Measurements from ENCODE around the gene COLEC12.
"Not testable (repeated sequence)": the region's sequence is repeated elsewhere in the genome, so short reads cannot be mapped to it uniquely, and the experiment has no call there.

Gene COLEC12

GRCh38 chr18:419541-420175 is 80.8 kb downstream of the COLEC12 start:
- Histone ChIP-seq H3K9me3 (ENCODE audit: low read length) (no peaks in the 10 kb centered on the region), H2AFZ (ENCODE audit: low read depth, low read length) (no peak overlapping the region), H3K4me1 (ENCODE audit: insufficient read depth, low read length) (no peaks in the 10 kb centered on the region), H3K4me3 (ENCODE audit: low read length) (no peak overlapping the region), H3K36me3 (ENCODE audit: insufficient read depth, low read length) (no peaks in the 10 kb centered on the region), H3K27me3 (ENCODE audit: insufficient read depth, low read length) (no peaks in the 10 kb centered on the region)

GRCh38 chr18:417495-417894 is 83.0 kb downstream of the COLEC12 start:
- H3K27me3 ChIP-seq (ENCODE audit: insufficient read depth, low read length): no peaks in the 10 kb centered on the region
- no peaks in the 10 kb centered on the region for H3K9me3 ChIP-seq (ENCODE audit: low read length)
- H3K4me3 ChIP-seq (ENCODE audit: low read length): no peak overlapping the region
- H3K36me3 ChIP-seq (ENCODE audit: insufficient read depth, low read length): no peaks in the 10 kb centered on the region
- no peaks in the 10 kb centered on the region for H3K4me1 ChIP-seq (ENCODE audit: insufficient read depth, low read length)
- no peak overlapping the region for H2AFZ ChIP-seq (ENCODE audit: low read depth, low read length)

GRCh38 chr18:416930-417329 is 83.6 kb downstream of the COLEC12 start:
- no peaks in the 10 kb centered on the region for H3K27me3 ChIP-seq (ENCODE audit: insufficient read depth, low read length)
- H3K9me3 ChIP-seq (ENCODE audit: low read length): no peaks in the 10 kb centered on the region
- H2AFZ ChIP-seq (ENCODE audit: low read depth, low read length): no peak overlapping the region
- no peaks in the 10 kb centered on the region for H3K36me3 ChIP-seq (ENCODE audit: insufficient read depth, low read length)
- no peak overlapping the region for H3K4me3 ChIP-seq (ENCODE audit: low read length)
- H3K4me1 ChIP-seq (ENCODE audit: insufficient read depth, low read length): no peaks in the 10 kb centered on the region

GRCh38 chr18:415617-416612 is 84.6 kb downstream of the COLEC12 start:
- Histone ChIP-seq H2AFZ (ENCODE audit: low read depth, low read length) (no peak overlapping the region), H3K27me3 (ENCODE audit: insufficient read depth, low read length) (no peaks in the 10 kb centered on the region), H3K4me1 (ENCODE audit: insufficient read depth, low read length) (no peaks in the 10 kb centered on the region), H3K9me3 (ENCODE audit: low read length) (no peaks in the 10 kb centered on the region), H3K36me3 (ENCODE audit: insufficient read depth, low read length) (no peaks in the 10 kb centered on the region), H3K4me3 (ENCODE audit: low read length) (no peak overlapping the region)

- H3K9me3 ChIP-seq (ENCODE audit: low read length): no peaks in the 10 kb centered on the region
- no peak overlapping the region for H3K4me3 ChIP-seq (ENCODE audit: low read length)
- no peaks in the 10 kb centered on the region for H3K4me1 ChIP-seq (ENCODE audit: insufficient read depth, low read length)
- H2AFZ ChIP-seq (ENCODE audit: low read depth, low read length): no peak overlapping the region
- no peaks in the 10 kb centered on the region for H3K27me3 ChIP-seq (ENCODE audit: insufficient read depth, low read length)
- H3K36me3 ChIP-seq (ENCODE audit: insufficient read depth, low read length): no peaks in the 10 kb centered on the region
Observed at GRCh38 chr18:415047-415446, 85.5 kb downstream of the COLEC12 start.

- Histone ChIP-seq H3K36me3 (ENCODE audit: insufficient read depth, low read length) (no peaks in the 10 kb centered on the region), H3K4me3 (ENCODE audit: low read length) (no peak overlapping the region), H3K9me3 (ENCODE audit: low read length) (no peaks in the 10 kb centered on the region), H3K27me3 (ENCODE audit: insufficient read depth, low read length) (no peaks in the 10 kb centered on the region), H3K4me1 (ENCODE audit: insufficient read depth, low read length) (no peaks in the 10 kb centered on the region), H2AFZ (ENCODE audit: low read depth, low read length) (no peak overlapping the region)
Observed at GRCh38 chr18:413233-413632, 87.3 kb downstream of the COLEC12 start.

- Histone ChIP-seq H3K4me1 (ENCODE audit: insufficient read depth, low read length) (no peaks in the 10 kb centered on the region), H3K36me3 (ENCODE audit: insufficient read depth, low read length) (no peaks in the 10 kb centered on the region), H2AFZ (ENCODE audit: low read depth, low read length) (no peak overlapping the region), H3K4me3 (ENCODE audit: low read length) (no peak overlapping the region), H3K27me3 (ENCODE audit: insufficient read depth, low read length) (no peaks in the 10 kb centered on the region), H3K9me3 (ENCODE audit: low read length) (no peaks in the 10 kb centered on the region)
Observed at GRCh38 chr18:410047-410455, 90.5 kb downstream of the COLEC12 start.

GRCh38 chr18:408367-408766 is 92.1 kb downstream of the COLEC12 start:
- H2AFZ ChIP-seq (ENCODE audit: low read depth, low read length): no peak overlapping the region
- no peaks in the 10 kb centered on the region for H3K9me3 ChIP-seq (ENCODE audit: low read length)
- no peak overlapping the region for H3K4me3 ChIP-seq (ENCODE audit: low read length)
- H3K36me3 ChIP-seq (ENCODE audit: insufficient read depth, low read length): no peaks in the 10 kb centered on the region
- H3K27me3 ChIP-seq (ENCODE audit: insufficient read depth, low read length): no peaks in the 10 kb centered on the region
- H3K4me1 ChIP-seq (ENCODE audit: insufficient read depth, low read length): no peaks in the 10 kb centered on the region

- Histone ChIP-seq H3K27me3 (ENCODE audit: insufficient read depth, low read length) (no peaks in the 10 kb centered on the region), H3K4me3 (ENCODE audit: low read length) (no peak overlapping the region), H2AFZ (ENCODE audit: low read depth, low read length) (no peak overlapping the region), H3K4me1 (ENCODE audit: insufficient read depth, low read length) (no peaks in the 10 kb centered on the region), H3K36me3 (ENCODE audit: insufficient read depth, low read length) (no peaks in the 10 kb centered on the region), H3K9me3 (ENCODE audit: low read length) (no peaks in the 10 kb centered on the region)
Observed at GRCh38 chr18:407626-408224, 92.8 kb downstream of the COLEC12 start.

- Histone ChIP-seq H3K27me3 (ENCODE audit: insufficient read depth, low read length) (no peaks in the 10 kb centered on the region), H3K9me3 (ENCODE audit: low read length) (no peaks in the 10 kb centered on the region), H3K36me3 (ENCODE audit: insufficient read depth, low read length) (no peaks in the 10 kb centered on the region), H3K4me1 (ENCODE audit: insufficient read depth, low read length) (no peaks in the 10 kb centered on the region), H3K4me3 (ENCODE audit: low read length) (no peak overlapping the region), H2AFZ (ENCODE audit: low read depth, low read length) (no peak overlapping the region)
Observed at GRCh38 chr18:407191-407590, 93.3 kb downstream of the COLEC12 start.

- Histone ChIP-seq H3K27me3 (ENCODE audit: insufficient read depth, low read length) (no peaks in the 10 kb centered on the region), H3K4me1 (ENCODE audit: insufficient read depth, low read length) (no peaks in the 10 kb centered on the region), H2AFZ (ENCODE audit: low read depth, low read length) (no peak overlapping the region), H3K9me3 (ENCODE audit: low read length) (no peaks in the 10 kb centered on the region), H3K4me3 (ENCODE audit: low read length) (no peak overlapping the region), H3K36me3 (ENCODE audit: insufficient read depth, low read length) (no peaks in the 10 kb centered on the region)
Observed at GRCh38 chr18:406677-407076, 93.8 kb downstream of the COLEC12 start.

GRCh38 chr18:405006-405405 is 95.5 kb downstream of the COLEC12 start:
- H2AFZ ChIP-seq (ENCODE audit: low read depth, low read length); H3K36me3 ChIP-seq (ENCODE audit: insufficient read depth, low read length); H3K4me1 ChIP-seq (ENCODE audit: insufficient read depth, low read length); H3K27me3 ChIP-seq (ENCODE audit: insufficient read depth, low read length); H3K9me3 ChIP-seq (ENCODE audit: low read length); H3K4me3 ChIP-seq (ENCODE audit: low read length): not testable (repeated sequence)

GRCh38 chr18:404061-404636 is 96.4 kb downstream of the COLEC12 start:
- no peak overlapping the region for H2AFZ ChIP-seq (ENCODE audit: low read depth, low read length)
- H3K4me3 ChIP-seq (ENCODE audit: low read length): no peak overlapping the region
- peaks cover 3% of the 10 kb centered on the region for H3K27me3 ChIP-seq (ENCODE audit: insufficient read depth, low read length)
- H3K9me3 ChIP-seq (ENCODE audit: low read length): no peaks in the 10 kb centered on the region
- H3K36me3 ChIP-seq (ENCODE audit: insufficient read depth, low read length): no peaks in the 10 kb centered on the region
- H3K4me1 ChIP-seq (ENCODE audit: insufficient read depth, low read length): no peaks in the 10 kb centered on the region
